Measurements from ENCODE around the gene CYB5B.

CYB5B gene

GRCh38 chr16:69424053-69424934 lies at the start of gene CYB5B:
TSS of gene CYB5B (plus strand) at chr16:69424619. CDS start at chr16:69424684, 65 bp downstream.
- peak; percentile 53 to 97 (median 88) for DNase-seq

GRCh38 chr16:69376393-69377059 lies 47.9 kb upstream of the CYB5B start:
- DNase-seq = no peak

GRCh38 chr16:69378036-69378435 lies 46.4 kb upstream of the CYB5B start:
- DNase-seq = no peak

GRCh38 chr16:69378760-69379159 lies 45.7 kb upstream of the CYB5B start:
- no peak for DNase-seq

- DNase-seq = no peak
Measured at GRCh38 chr16:69381231-69381630, 43.2 kb upstream of the CYB5B start.

- DNase-seq = no peak
Measured at GRCh38 chr16:69382421-69382820, 42.0 kb upstream of the CYB5B start.

GRCh38 chr16:69384974-69385373 lies 39.4 kb upstream of the CYB5B start:
- no peak for DNase-seq

- DNase-seq = no peak
Measured at GRCh38 chr16:69386596-69386995, 37.8 kb upstream of the CYB5B start.

- DNase-seq = no peak
Measured at GRCh38 chr16:69393898-69394849, 30.2 kb upstream of the CYB5B start.

GRCh38 chr16:69395859-69396186 lies 28.6 kb upstream of the CYB5B start:
- DNase-seq = no peak

GRCh38 chr16:69396187-69397061 lies 28.0 kb upstream of the CYB5B start:
- DNase-seq = peak in 39 of 51 donors; percentile 1 to 86 (median 44)

GRCh38 chr16:69397821-69398521 lies 26.4 kb upstream of the CYB5B start:
- peak in 32 of 51 donors; percentile 3 to 82 (median 32) for DNase-seq

- DNase-seq = no peak
Measured at GRCh38 chr16:69399361-69399760, 25.1 kb upstream of the CYB5B start.

- no peak for DNase-seq
Measured at GRCh38 chr16:69402439-69402838, 22.0 kb upstream of the CYB5B start.

- DNase-seq = peak in 5 of 51 donors; percentile 4 to 18 (median 9)
Measured at GRCh38 chr16:69404275-69404805, 20.1 kb upstream of the CYB5B start.

GRCh38 chr16:69405326-69405725 lies 19.1 kb upstream of the CYB5B start:
- no peak for DNase-seq

- no peak for DNase-seq
Measured at GRCh38 chr16:69405757-69406156, 18.7 kb upstream of the CYB5B start.

- DNase-seq = no peak
Measured at GRCh38 chr16:69406780-69407331, 17.6 kb upstream of the CYB5B start.

- no peak for DNase-seq
Measured at GRCh38 chr16:69407702-69408323, 16.6 kb upstream of the CYB5B start.
